Measurements from ENCODE around the gene SORCS3. TPM values are rescaled to one million over a fixed set of nuclear protein-coding genes. Genes with fewer than 3 reads are reported as not detected.

Gene SORCS3
- total and polyA plus RNA-seq, 4 donors: 0.14 TPM; not detected in 3

GRCh38 chr10:104807581-104808310 lies 166.7 kb downstream of the SORCS3 start:
- no peak overlapping the region for H3K27ac ChIP-seq (ENCODE audit: low read depth in 1 of 2, low read length in 1 of 2)
- 71 to 81% methylated on average over 7 of the region's 7 CpGs for WGBS, 2 donors
- peaks cover 0 to 2% (median 0%) of the 10 kb centered on the region in 4 donors for H3K9me3 ChIP-seq (ENCODE audit: control insufficient read depth in 4 of 4, insufficient read depth in 3 of 4, low read length in 3 of 4)
- H3K4me3 ChIP-seq: no peak overlapping the region
- ATAC-seq (ENCODE audit: insufficient read depth, low FRiP score) (no peak), DNase-seq (no peak)
- no peak for TF ChIP-seq CTCF (IDR thresholded peaks at IDR 0.05; ENCODE audit: control extremely low read depth, extremely low read depth)
- H3K36me3 ChIP-seq (ENCODE audit: control insufficient read depth in 4 of 4, insufficient read depth in 4 of 4, low read length in 4 of 4): no peaks in the 10 kb centered on the region
- H3K4me1 ChIP-seq (ENCODE audit: control insufficient read depth in 5 of 5, insufficient read depth in 5 of 5, low read length in 5 of 5): no peaks in the 10 kb centered on the region
- H3K9ac ChIP-seq (ENCODE audit: insufficient read depth in 1 of 2, low read length in 2 of 2): no peak overlapping the region
- no peaks in the 10 kb centered on the region for H3K27me3 ChIP-seq (ENCODE audit: control insufficient read depth in 3 of 3, insufficient read depth in 3 of 3, low read length in 2 of 3)

- no peak for ATAC-seq (ENCODE audit: insufficient read depth, low FRiP score)
- 60 to 76% methylated on average over 6 of the region's 6 CpGs for WGBS, 2 donors
- TF ChIP-seq CTCF (IDR thresholded peaks at IDR 0.05; ENCODE audit: control extremely low read depth, extremely low read depth): no peak
Measured at GRCh38 chr10:104809288-104810090, 168.4 kb downstream of the SORCS3 start.

GRCh38 chr10:104811166-104811565 lies 170.1 kb downstream of the SORCS3 start:
- Histone ChIP-seq H3K36me3 (ENCODE audit: control insufficient read depth in 4 of 4, insufficient read depth in 4 of 4, low read length in 4 of 4) (no peaks in the 10 kb centered on the region), H3K27me3 (ENCODE audit: control insufficient read depth in 3 of 3, insufficient read depth in 3 of 3, low read length in 2 of 3) (no peaks in the 10 kb centered on the region), H3K4me1 (ENCODE audit: control insufficient read depth in 5 of 5, insufficient read depth in 5 of 5, low read length in 5 of 5) (no peaks in the 10 kb centered on the region), H3K4me3 (no peak overlapping the region), H3K9ac (ENCODE audit: insufficient read depth in 1 of 2, low read length in 2 of 2) (no peak overlapping the region), H3K27ac (ENCODE audit: low read depth in 1 of 2, low read length in 1 of 2) (no peak overlapping the region), H3K9me3 (ENCODE audit: control insufficient read depth in 4 of 4, insufficient read depth in 3 of 4, low read length in 3 of 4) (peaks cover 0 to 2% (median 0%) of the 10 kb centered on the region in 4 donors)
- ATAC-seq (ENCODE audit: insufficient read depth, low FRiP score): no peak
- 76 to 89% methylated on average over 1 of the region's 1 CpG for WGBS, 2 donors
- no peak for TF ChIP-seq CTCF (IDR thresholded peaks at IDR 0.05; ENCODE audit: control extremely low read depth, extremely low read depth)
- DNase-seq: no peak

More at GRCh38 chr10:104809288-104810090, 168.4 kb downstream of the SORCS3 start:
- no peak overlapping the region for H3K4me3 ChIP-seq
- H3K9me3 ChIP-seq (ENCODE audit: control insufficient read depth in 4 of 4, insufficient read depth in 3 of 4, low read length in 3 of 4): peaks cover 0 to 2% (median 0%) of the 10 kb centered on the region in 4 donors
- no peak overlapping the region for H3K27ac ChIP-seq (ENCODE audit: low read depth in 1 of 2, low read length in 1 of 2)
- peak in 1 of 3 donors; percentile 8 for DNase-seq
- H3K36me3 ChIP-seq (ENCODE audit: control insufficient read depth in 4 of 4, insufficient read depth in 4 of 4, low read length in 4 of 4): no peaks in the 10 kb centered on the region
- no peak overlapping the region for H3K9ac ChIP-seq (ENCODE audit: insufficient read depth in 1 of 2, low read length in 2 of 2)
- H3K27me3 ChIP-seq (ENCODE audit: control insufficient read depth in 3 of 3, insufficient read depth in 3 of 3, low read length in 2 of 3): no peaks in the 10 kb centered on the region
- H3K4me1 ChIP-seq (ENCODE audit: control insufficient read depth in 5 of 5, insufficient read depth in 5 of 5, low read length in 5 of 5): no peaks in the 10 kb centered on the region

Data from lung (tissue), 12 donors.